Measurements from ENCODE around the gene GPR108.
"Not testable (repeated sequence)": the region's sequence is repeated elsewhere in the genome, so short reads cannot be mapped to it uniquely, and the experiment has no call there.

Gene GPR108

DNA sequence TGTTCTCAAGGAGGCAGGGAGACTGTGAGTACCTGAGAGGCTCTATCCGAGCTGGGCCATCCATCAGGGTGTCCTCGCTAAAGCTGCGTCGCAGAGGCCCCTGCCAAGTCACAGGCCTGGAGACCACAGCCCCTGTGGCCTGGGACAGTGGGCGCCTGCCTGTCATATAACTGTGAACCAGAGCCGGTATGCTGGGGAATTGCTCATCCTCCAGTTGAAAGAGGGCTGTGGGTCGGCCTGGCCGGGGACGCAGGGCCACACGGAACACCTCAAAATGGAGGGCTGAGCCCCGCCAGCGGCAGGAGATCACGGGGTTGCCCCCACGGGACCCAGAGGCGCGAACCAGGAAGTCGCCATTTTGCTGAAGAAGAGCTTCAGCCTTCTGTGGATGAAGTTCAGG lies 23.2 kb upstream of the GPR108 start:
- DNase-seq = no peak

DNA sequence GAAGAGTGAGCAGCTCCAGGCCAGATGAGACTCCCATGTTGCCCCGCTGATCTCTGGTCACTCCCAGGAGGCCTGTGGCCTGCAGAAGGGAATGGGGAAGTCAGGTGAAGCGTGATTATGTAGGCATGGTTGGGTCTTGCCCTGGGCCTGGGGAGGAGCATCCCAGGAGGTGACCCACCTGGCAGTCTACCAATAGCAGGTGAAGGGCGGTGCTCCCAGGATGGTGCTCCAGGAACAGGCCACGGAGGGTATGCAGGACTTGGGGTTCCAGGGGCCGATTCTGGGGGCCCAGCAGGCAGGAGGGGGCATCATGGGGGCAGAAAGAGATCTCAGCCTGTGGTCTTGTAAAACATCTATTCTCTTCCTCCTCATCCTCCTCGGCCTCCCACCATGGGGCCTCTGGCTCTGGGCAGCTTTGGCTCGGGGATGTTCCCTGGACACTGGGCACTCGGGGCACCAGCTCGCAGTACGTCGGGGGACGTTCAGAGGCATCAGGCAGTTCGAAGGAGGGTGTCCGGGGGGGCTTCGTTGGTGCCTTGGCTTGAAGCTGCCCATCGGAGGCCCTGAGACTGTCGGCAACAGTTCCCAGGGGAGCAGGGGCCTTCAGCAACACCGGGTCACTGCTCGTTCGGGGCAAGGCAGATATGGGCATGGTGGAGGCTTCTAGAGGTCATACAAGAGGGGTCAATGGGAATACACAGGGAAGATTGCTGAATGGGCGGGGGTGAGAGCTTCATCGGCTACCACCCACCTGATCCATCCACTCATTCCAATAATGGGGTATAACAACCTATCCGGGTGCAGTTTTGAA lies 17.5 kb upstream of the GPR108 start:
- no peak for DNase-seq

DNA sequence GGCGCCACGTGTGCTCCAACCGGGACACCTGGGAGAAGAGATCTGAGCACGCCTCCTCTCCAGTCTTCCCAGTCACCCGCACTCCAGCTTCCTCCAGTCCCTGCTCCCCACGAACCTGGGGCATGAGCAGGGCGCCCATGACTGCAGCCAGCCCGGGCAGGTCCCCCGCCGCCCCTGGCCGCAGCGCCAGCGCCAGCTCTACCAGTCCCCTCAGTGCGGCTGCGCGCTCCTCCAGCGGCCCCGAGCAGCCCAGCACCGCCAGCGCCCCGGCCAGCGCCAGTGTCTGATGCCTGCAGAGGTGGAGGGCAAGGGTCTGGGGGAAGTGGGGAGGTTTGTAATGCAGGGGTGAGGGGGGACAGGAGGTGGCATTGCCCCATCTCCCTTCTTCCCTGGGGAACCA lies 16.8 kb upstream of the GPR108 start:
- DNase-seq = no peak

DNA sequence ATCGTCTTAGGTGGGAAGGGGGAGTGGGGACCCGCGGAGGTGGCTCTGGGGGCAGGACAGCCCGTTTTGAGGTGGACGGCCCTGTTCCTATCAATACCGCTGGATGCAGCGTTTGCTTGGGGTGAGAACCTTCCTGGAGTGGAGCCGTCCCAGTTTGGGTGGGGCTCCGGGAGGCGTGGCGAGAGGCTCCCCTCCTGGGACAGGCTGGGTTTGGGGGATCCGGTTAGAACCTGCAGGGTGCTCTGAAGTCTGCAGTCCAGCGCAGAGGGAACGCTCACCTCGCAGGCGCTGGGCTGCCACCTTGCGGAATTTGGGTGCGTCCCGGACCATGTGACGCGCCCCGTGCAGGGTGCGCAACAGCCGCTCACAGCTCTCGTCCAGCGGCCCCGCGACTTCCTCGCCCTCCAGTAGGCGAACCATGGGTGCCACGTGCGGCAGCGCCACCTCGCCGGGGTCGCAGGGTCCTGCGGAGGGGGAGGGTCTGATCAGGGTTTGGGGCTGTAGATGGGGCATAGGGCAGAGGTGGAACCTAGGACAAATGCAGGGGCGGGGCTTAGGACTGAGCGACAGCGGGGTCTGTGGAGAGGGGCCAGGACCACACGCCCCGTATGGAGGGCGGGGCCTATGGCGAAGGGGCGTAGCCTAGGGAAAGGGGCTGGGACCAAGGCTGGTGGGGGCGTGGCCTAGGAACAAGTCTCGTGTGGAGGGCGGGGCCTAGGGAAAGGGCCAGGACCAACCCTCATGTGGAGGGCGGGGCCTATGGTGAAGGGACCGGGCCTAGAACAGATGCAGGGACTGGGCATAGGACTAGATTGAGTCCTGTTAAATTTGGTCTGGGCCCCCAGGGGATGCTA lies 16.0 kb upstream of the GPR108 start:
- peak; percentile 79 for DNase-seq

DNA sequence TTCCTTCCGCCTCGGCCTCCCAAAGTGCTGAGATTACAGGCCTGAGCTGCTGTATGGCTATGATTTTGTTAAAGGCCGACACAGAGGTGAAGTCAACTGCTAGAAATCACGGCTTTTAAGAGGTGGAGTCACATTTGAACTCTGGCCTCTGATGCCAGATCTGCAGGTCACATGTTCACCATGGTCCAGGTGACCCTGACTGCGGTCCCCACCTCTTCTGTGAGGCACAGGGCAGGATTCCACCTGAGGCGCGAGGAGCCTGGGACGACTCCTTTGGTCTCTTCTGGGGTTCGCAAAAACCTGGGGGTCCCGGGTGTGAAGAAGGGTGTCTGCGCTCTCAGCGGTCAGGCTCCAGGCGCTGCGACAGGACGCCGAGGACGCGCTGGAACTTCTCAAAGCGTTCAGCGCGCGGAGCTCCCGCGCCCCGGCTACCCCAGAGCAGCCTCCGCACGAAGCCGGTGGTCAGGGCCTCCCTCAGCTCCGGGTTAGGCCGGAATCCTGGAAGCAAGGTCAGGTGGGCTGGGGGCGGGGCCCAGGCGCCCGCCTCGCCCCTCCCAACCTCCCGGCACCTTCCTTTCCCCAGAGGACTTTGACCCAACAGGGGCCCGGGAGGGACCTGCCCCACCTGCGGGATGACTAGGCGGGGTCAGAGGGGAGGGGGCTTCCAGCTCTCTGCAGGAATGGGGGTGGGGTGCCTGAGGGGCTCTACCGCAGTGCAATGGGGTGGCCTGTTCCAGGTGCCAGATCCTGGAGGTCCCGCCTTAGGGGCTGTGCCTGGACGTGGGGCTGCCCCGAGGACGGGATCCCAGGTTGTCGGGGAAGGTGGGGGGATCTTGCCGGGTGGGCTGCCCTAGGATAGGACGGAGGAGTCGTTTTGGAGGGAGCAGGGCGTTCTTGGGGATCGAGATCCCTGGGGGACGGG lies 15.1 kb upstream of the GPR108 start:
- DNase-seq = no peak

DNA sequence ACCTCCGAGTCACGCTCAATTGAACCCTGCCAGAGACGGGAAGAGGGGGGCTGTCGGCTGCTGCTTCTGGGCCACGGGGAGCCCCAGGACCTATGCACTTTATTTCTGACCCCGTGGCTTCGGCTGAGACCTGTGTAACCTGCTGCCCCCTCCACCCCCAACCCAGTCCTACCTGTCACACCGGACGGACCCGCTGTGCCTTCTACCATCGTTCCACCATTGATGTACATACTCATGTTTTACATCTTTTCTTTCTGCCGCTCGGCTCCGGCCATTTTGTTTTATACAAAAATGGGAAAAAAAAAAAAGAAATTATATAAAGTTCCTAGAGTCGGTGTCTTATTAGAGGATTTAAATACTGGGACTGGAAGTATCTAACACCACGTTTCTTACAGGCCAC lies 13.8 kb upstream of the GPR108 start:
- no peak for DNase-seq

DNA sequence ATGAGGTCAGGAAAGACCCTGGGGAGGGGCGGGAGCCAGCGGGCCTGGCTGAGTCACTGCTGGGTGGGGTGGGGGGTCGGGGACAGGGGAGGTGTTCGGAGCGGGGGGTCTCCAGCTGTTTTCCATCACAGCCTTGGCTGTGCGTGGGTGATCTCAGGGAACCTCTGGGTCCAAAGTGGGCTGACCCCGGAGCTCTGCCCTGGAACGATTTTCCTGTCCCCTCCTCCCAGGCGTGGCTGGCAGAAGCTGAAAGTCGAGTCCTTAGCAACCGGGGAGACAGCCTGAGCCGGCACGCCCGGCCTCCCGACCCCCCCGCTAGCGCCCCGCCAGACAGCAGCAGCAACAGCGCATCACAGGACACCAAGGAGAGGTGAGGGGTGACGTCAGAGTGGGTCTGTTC lies 12.7 kb upstream of the GPR108 start:
- no peak for DNase-seq

DNA sequence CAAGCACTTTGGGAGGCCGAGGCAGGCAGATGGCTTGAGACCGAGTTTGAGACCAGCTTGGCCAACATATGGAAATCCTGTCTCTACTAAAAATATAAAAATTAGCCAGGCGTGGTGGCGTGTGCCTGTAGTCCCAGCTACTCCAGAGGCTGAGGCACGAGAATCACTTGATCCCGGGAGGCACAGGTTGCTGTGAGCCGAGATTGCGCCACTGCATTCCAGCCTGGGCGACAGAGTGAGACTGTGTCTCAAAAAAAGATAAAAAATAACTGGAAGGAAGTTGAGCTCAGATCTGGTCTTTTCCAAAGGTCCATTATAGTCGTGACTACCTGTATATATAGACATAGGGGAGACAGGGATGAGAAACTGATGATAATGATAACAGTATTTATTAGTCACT lies 11.2 kb upstream of the GPR108 start:
- not testable (repeated sequence) for DNase-seq

DNA sequence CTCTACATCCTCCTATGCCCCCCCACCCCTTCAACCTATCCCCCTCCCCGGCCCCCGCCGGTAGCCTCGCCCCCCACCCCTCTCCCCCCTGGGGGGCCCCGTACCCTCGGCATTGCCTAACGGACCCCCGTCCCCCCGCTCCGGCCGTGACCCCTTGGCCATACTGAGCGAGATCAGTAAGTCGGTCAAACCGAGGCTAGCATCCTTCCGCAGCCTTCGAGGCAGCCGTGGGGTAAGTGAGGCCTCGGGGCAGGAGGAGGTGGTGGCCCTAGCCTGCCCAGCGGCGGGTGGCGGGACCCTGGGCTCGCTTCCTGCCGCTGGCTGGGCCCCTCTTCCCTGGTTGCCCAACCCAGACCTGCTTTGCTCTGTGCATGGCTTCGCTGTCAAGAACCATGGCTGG lies 8.6 kb upstream of the GPR108 start:
- no peak for DNase-seq

DNA sequence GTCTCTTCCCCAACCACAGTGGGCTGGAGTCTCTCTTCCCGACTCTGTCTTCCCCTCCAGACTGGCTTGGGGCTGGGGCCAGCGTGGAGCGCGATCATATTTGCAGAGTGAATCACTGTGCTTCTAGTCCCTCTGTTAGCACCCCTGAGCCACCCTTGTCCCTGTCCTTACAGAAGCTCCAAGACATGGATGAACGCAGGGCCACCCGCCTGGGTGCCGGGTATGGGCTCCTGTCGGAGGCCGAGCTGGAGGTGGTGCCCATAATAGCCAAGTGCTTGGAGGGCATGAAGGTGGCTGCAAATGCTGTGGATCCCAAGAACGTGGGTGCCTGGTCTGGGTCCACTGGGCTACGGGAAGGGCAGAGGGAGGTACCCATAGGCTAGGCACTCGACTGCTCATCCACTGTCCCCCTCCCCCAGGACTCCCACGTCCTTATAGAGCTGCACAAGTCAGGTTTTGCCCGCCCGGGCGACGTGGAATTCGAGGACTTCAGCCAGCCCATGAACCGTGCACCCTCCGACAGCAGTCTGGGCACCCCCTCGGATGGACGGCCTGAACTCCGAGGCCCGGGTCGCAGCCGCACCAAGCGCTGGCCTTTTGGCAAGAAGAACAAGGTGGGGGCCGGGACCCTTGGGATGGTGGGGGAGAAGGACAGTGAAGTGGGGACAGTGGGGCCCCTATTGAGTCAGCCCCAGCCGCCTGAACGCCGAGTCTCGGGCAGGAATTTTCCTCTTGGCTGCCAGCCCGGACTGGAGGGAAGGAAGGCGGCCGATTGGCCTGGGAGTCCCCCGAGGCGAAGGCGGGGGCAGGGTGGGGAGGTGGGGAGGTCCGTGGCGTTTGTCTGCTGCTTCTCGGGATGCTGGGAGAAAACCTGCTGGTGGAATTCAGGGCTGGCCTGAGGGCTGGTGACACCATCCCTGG lies 7.3 kb upstream of the GPR108 start:
- no peak for DNase-seq

DNA sequence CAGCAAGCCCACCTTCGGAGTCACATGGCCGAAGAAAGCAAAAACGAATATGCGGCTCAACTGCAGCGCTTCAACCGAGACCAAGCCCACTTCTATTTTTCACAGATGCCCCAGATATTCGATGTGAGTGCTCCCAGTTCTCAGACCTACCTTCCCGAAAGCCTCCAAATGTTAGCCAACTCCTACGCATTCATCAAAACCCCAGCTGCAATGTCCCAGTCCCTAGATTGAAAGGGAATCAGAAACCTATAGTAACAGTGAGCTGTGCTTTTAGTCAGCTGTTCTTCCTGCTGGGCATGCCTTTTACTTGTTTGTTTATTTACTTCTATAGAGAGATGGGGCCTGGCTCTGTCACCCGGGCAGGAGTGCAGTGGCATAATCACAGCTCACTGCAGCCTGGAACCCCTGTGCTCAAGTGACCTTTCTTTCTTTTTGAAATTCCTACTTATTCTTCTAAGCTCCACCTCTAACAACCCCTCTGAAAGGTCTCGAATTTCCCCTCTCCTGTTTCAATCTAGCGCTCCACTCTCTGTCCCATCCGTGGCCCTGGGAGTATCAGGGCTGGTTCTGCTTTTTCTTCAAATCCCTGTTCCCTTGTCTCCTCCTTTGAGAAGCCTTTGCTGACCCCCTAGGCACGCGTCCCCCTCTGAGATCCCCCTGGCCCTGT lies 6.5 kb upstream of the GPR108 start:
- DNase-seq = no peak

DNA sequence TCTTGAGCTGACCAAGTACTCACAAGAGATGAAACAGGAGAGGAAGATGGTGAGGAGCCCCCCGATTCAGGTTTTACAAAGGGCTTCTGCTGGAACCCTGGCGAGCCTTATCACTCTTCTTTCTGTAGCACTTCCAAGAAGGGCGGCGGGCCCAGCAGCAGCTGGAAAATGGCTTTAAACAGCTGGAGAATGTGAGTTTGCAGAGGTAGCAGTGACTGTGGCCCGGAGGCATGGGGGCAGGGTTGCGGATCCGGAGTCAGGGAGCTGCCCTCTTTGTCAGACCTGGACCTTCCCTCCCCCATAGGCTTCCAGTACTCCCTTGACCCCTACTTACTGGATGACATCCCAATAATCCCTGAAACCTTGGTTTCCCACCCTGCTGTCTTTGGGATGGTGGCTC lies 5.7 kb upstream of the GPR108 start:
- no peak for DNase-seq

DNA sequence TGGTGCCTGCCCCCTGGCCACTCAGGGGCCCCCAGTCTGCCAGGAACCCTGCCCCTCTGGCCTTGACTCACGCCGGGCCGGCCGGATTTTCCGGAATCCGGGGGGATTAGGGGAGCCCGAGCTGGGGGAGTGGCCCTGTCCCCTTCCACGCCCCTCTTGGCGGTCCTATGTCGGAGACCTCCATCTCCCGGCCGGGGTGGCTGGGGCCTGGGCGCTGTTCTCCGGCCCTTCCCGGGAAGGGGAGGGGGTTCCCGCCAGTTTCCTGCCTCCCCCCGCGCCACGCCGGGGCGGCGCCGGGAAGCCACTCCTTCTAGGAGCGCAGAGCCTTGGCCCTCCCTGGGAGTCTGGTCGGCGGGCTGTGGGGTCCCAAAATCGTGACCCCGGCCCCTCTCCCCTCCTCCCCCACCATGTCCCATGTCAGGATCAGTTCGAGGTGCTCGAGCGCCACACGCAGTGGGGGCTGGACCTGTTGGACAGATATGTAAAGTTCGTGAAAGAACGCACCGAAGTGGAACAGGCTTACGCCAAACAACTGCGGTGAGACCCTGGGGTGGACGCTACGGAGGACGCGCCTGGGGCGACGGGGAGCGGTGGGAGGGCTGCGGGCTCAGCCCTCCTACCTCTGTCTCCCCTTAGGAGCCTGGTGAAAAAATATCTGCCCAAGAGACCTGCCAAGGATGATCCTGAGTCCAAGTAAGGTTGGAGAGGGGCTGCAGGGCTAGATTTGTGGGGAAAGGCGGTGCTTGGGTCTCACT lies 3.4 kb upstream of the GPR108 start:
- peak; percentile 25 for DNase-seq

DNA sequence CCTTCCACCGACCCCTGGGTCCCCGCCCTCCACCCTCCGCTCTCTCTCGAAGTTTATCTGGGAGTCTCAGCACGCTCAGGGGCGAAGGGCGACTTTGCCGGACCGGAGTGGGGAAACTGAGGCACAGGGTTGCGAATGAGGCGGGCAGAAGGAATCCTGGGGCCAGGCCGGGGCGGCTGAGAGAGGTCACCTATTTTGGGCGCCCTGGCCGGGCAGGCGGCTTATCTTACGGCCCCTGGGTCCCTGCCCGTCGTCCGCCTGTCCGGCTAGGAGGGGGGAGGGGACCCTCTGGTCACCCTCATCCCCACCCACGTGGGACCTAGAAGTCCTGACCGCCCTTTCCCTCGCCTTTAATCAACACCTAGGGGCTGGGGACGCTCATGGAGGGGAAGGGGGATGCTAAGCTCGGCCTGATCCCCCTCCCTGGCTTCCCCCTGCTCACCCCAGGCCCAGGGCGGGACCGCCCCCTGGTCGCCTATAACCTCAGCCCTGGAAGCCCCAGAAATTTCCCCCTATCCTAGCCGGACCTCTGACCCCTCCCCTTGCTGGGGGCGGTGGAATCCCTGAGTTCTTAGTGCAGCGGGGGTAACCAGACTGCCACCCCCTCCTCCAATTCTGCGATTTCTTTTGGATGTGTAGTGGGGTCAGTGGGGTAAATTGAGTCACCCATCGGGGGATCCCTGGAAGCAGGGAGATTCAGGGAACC lies 2.7 kb upstream of the GPR108 start:
- peak; percentile 9 for DNase-seq

DNA sequence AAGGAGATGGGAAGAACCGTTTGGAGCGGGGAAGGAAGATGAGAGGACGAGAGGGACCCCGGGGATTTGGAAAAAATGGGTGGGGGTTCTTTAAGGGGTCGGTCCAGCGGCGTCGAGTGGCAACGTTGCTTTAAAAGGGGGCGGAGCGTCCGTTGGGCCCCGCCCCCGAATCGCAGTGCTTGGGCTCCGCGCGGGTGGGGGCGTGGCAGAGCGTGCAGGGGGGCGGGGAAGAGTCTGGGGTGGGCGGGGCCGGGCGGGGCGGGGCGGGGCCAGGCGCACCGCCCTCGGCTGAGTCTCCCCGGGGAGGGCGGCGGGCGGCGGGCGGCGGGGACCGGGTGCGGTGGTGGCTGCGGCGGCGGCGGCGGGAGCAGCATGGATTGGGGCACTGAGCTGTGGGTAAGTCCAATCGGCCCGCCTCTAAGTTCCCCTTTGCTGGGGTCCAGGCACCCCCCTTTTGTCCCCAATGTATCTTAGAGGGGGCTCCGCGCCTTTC lies 2.1 kb upstream of the GPR108 start, which contains the start of gene TRIP10:
TSS of gene TRIP10 (plus strand) at position 291 of the 493 bp plus-strand sequence. CDS start at position 373, 82 bp downstream.
- peak; percentile 84 for DNase-seq

DNA sequence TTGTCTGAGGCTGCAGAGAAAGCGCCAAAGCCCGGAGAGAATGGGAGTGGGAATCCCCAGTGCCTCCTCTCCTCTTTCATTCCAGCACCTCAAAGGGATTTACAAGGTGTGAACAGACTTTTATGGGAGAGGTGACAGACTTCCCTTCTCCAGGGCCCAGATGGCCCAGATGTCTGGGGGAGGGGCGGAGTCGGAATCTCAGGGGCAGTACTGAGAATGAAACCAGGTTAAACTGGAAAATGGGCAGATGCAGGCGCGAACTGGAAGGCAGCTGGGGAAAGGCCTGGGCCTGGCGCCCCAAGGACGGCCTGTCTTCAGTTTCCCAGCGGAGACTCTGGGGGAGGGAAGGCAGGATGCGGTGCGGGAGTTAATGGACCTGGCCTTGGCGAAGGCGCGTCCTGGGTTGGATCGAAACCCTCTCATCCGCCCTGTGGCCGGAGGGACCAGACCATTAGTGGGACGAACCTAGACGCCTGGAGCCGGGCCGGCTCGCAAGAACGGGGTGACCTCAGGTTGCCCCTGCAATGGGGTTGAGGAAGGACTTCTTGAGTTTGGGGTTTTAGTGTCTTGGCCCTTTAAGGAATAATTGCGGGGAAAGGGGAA lies 1.5 kb upstream of the GPR108 start:
- DNase-seq = peak; percentile 26

DNA sequence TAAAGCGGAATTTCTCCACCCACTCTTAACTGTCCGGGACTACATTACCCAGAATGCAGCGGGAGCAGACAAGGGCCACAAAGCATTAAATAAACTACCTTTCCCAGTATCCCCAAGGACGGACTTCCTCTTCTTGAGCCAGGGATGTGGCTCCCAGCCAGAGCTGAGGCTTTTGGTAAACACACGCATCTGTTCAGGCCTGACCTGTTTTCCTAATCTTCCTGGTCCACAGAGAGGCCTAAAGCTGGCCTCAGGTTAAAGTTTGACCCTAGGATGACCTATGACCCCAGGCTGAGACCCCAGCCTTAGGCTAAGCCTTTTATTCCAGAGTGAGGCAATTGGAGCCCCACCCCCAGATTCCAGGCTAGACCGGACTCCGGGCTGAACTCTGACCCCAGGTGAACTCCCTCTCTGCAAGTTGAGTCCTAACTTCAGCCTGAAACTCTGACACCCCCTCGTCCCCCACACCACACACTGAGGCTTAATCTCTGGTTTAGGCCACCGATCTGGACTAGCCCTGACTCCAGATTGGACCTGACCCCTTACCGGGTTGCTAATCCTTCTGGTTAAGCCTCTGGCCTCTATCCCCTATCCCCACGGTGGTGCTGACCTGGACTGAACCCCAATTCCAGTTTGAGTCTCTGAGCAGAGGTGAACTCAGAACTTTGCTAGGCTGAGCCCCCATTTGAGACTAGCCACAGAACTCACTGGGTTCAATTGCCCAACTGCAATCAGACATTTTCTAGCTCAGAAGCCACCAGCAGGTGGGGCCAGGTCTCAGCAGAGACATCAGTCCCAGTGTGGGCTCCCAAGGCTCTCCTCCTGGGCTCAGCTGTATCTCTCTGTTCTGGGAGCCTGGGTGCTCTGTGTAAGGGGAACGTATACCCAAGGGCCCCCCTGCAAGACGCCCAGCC lies 750 bp upstream of the GPR108 start:
- DNase-seq = peak; percentile 83

DNA sequence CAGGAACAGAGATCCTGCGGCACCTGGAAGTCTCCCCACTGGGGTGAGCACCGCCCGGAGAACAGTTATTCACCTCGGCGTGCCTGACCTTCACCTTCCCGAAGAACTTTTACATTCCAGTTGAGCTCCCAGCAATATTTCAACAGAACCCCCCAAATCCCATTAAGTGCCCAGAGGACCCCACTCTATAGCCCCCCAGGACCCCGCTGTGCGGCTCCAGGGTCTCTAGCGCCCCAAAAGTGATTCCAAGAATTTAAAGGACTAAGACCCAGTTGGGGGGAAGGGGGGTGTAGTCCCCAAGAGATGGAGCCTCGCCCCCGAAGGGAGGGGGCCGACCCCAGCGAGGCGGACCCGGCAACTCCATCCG lies 480 bp downstream of the GPR108 start:
- DNase-seq = no peak

Data from CD4-positive, alpha-beta T cell treated with Interleukin-6 for 4 hours (primary cell).